NCI-H2081 treated with DMSO at 0.1 percent for 48 hours (cell line): ENCODE data around the gene ENDOV.

Experiments
- DNase-seq: peaks from one replicate; lab custom pipeline; 2025; lab: John Stamatoyannopoulos, UW

Gene ENDOV

DNA sequence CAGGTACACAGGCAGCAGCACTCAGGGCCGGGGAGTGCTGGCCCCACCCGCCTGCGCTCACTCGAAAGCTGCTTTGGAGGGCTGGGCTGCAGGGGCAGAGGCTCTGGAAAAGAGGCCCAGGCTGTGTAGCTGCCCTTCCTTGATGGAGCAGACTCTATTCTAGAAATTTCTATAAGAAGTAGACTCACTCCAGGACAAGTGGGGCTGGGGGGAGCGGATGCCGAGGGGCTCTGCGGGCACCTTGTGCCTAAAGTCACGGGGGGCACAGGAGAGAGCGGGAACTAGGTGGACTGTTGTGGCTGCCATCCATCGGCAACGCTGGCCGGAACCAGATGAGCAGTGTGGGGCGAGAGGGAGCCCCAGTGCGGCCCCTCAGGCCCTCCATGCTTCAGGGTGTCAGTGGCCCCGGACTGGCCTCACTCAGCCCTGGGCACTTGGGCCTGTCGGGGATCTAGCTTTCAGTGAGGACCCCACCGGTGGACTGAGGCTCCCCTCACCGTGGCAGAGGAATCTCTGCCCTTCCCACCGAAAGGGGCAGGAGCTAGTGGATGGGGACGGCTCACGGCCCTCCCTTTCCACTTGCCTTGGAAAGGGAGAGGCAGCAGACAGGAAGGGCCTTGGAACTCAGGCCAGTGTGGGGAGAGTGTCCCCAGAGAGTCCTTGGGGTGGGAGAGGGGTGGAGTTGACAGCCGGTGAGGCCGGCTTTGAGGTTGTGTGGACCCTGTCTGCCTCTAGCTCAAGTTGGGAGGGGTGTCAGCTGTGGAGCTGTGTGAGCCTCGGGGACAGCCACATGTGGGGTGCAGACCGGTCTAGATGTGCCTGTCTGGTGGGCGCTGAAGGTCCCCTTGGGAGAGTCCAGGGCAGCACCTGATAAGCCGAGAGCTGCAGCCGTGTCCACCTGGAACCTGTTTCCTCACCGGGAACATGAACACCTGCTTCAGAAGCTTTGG lies 16.6 kb downstream of the ENDOV start:
- DNase-seq = no peak

GRCh38 chr17:80432350-80432955 lies 17.5 kb downstream of the ENDOV start:
- DNase-seq = no peak

GRCh38 chr17:80432961-80433550 lies 18.1 kb downstream of the ENDOV start:
- no peak for DNase-seq

DNA sequence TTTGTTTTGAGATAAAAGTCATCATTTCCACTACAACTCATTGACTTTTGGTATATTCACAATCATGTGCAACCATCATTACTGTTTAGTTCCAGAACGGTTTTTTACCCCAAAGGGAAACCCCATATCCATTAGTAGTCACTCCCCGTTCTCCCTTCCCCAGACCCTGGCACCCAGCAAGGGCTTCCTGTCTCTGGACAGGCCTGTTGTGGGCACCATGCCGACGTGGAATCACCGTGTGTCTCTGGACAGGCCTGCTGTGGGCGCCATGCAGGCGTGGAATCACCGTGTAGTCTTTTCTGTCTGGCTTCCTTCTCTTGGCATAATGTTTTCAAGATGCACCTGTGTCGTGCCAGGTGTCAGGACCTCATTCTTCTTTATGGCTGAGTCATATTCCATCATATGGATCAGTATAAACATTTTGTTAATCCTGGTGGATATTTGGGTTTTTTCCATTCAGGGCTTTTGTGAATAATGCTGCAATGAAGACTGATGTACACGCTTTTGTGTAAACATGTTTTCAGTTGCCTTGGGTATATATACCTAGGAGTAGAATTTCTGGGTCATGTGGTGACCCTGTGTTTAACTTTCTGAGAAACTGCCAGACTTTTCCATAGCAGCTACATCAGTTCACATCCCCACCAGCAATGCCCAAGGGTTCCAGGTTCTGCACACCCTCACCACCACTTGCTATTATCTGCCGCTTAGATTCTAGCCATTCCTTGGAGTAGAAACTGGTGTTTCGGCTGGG lies 19.1 kb downstream of the ENDOV start:
- DNase-seq = no peak

GRCh38 chr17:80437532-80437931 lies 22.6 kb downstream of the ENDOV start:
- DNase-seq = no peak

DNA sequence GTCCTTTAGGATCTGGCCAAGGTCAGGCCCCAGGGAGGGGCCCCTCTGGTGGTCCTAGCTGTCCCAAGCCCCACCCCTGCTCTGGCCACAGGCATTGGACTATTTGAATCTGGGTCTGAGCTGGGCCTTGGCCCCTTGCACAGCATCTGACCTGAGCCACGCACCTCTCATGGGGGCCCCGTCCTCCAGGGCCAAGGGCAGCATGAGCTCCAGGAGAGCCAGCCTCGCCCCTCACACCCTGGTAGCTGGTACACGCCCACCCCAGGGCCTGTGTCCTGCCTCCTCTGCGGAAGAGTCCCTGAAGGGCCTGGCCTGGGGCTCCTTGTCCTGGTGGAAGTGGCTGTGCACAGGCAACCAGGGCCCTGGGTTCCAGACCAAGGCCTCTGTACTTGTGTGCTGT lies 23.8 kb downstream of the ENDOV start:
- no peak for DNase-seq

GRCh38 chr17:80439499-80439898 lies 24.5 kb downstream of the ENDOV start:
- DNase-seq = no peak

- no peak for DNase-seq
Observed at GRCh38 chr17:80441133-80441578, 26.2 kb downstream of the ENDOV start.

DNA sequence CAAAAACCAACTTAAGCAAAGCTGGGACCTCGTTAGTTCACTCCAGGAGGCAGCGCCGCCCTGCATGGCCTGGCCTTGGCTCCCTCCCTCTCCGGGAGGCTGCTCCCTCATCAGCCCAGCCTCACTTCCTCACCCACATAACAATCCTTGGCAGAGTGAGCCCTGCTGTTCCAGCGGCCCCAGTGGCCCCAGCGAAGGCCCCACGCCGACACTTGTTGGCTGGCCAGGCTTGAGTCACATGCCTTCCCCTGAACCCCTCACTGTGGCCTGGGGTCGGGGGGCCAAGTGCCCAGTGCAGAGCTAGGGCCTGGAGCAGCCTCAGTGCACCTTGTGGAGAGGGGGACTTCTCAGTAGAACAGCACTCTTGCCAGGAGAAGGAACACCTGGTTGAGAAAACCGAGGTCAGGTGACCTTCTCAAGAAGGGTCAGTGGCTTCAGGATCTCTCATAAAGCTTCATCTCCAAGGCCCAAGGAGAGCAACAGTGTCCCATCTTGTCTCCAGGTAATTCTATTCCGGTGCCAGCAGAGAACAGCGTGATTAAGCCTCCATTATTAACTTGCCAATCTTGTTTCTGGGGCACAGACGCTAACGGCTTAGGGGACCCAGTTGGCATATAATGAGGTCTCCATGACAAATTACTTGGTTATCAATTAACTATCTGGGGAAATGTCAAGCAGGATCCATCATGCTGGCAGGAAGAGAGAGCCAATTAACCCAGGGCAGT lies 26.8 kb downstream of the ENDOV start:
- no peak for DNase-seq

- DNase-seq = no peak
Observed at GRCh38 chr17:80442323-80442659, 27.3 kb downstream of the ENDOV start.

GRCh38 chr17:80442764-80443163 lies 27.8 kb downstream of the ENDOV start:
- DNase-seq = no peak

DNA sequence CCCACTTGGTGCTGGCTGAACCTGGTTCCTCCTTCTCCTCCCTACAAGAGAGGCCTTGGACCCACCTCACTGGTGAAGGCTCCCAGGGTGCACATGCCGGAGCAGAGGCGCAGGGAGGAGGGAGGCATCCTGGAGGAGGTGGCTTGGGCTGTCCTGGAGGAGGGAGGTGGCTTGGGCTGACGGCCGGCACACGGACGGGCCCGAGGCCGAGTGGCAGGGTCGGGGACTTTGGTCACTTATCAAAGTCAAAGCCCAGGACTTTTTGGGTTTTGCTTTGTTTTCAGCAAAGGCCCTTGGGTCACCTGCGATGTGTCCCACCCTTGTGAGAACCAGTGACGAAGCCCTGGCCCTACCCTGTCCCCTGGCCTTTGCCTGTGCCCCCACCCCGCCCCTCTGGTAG lies 28.5 kb downstream of the ENDOV start:
- no peak for DNase-seq

DNA sequence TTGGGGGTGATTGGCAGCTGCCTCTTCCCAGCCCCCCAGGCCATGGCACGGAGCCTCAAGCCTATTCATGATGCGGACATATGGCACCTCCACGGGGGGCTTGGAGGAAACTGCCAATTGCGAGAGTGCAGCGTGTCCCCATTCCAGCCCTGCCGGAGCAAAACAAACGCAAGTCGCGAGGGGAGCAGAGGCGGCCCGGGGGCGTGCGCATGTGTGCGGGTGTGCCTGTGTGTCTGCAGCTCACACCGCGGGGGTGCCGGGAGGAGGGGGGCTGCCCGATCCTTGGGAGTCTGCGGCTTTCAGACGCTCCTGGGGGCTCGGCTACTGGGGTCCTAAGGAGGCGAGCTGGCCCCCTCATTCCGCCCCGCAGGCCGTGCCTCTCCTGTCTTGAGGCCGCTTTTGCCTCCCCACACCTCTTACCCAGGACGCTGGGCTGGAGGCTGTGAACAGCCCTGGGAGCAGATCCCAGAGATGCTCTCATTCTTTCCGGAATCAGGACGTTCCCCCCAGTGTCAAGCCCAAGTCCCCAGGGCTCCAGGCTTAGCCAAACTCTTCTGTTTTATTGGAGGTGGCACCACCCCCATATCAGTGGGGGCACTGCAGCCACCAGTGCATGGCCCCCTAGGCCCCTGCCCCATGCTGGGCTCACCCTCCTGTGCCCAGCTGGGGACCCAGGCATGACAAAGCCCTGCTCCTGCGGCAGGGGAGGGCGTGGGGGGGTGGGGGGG lies 29.1 kb downstream of the ENDOV start:
- DNase-seq = no peak

DNA sequence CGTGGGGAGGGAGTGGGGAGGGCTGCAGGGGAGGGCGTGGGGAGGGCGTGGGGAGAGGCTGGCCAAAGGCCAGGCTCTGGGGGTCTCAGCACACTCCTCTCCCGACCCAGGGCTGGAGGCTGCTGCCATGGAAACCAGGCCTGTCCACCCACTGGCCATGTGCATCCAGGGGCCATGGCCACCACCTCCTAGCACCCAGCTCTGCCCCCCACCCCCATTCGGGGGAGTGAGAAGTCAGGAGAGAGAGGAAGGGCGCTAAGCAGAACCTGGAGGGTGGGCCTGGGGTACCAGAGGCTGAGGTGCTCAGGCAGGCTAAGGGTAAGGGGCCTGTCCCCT lies 29.6 kb downstream of the ENDOV start:
- no peak for DNase-seq

GRCh38 chr17:80445007-80445725 lies 30.2 kb downstream of the ENDOV start:
- no peak for DNase-seq

- DNase-seq = no peak
Observed at GRCh38 chr17:80445726-80446110, 30.8 kb downstream of the ENDOV start.

DNA sequence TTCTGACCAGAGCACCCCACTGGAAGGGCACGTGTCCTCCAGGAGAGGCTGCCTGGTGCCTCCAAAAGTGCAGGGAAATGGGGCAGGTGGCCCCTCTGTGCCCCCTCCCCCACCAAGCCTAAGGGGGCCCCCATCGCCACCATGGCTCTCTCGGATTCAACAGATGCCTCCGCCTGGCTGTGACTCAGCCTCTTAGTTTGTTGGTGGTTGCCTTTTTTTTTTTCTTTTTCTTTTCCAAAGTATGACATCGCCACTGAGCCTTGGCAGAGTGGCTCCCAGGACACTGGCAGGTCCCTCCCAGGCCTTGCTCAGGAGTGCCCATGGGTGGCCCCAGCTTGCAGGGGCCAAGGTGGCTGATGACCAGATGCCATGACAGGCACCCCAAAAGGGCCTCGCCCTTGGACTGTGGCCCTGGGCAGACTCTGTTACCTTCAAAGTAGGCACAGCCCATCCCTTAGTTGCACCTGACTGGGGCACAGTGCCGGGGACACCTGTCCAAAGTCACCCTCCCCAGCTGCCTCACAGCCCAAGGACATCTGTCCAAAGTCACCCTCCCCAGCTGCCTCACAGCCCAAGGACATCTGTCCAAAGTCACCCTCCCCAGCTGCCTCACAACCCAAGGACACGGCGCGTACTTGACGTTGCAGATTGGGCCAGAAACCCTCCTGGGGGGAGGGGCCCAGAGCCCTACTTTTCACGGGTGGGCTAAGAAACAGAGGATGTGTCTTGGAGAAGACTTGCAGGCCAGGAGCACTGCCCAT lies 31.9 kb downstream of the ENDOV start:
- no peak for DNase-seq

DNA sequence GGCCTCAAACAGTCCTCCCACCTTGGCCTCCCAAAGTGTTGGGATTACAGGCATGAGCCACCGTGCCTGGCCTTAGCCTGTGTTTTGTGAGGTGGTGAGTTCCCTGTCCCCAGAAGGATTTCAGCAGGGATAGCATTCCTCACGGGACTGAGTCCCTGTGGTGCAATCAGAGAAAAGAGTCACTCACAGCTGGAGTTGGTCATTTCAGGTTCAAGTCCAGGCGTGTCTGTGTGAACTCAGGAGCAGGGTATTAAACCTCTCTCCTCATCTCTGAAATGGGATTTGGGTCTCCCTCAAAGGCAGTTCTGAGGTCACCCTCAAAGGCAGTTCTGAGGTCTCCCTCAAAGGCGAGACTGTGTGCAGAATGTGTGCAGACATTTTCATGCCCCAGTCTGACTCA lies 32.8 kb downstream of the ENDOV start:
- DNase-seq = no peak

DNA sequence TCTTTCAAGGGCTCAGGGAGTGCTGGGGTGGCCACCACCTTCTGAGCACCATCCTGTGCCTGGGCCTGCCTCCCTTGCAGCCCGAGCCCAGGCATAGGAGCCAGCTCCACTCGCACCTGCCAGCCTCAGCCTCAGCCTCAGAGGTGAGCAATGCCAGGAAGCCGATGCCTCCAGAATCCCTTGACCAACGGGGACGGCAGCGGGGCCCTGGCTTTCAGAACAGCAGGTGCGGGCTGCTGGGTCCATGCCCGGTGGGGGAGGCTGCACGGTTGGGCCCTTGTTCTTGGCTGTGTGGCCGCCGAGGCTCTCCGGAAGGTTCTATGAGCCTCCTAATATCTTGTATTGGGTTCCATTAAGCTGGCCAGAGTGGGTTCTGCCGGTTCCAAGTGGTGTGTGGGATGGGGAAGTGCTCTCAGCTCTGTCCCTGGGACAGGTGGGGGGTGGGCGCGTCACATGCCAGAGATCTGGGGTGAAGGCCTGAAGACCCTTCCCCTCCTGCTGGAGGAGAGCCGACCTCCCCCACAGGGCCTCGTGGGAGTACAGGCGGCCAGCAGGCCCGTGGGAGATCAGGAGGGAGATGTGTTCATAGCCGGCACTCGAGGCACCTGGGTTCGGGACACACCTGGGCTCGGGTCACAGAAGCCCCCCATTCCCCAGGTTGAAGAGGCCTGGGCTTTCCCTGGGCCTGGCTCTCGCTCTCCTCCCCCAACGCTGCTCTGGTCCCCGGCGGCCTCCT lies 34.4 kb downstream of the ENDOV start:
- no peak for DNase-seq
